ENCODE data around the gene DUOX1. TPM values are rescaled to one million over a fixed set of nuclear protein-coding genes. Genes with fewer than 3 reads are reported as not detected.
A peak's percentile ranks its signal among the peaks of the same experiment; 100 is the strongest.

Gene DUOX1
- total and polyA plus RNA-seq, 2 of the 13 experiments (the other 11 are each of a cell fraction or from before 2014, with no cell fraction given) = 0.03 TPM; not detected in 1

GRCh38 chr15:45131510-45131909 lies 1.7 kb downstream of the DUOX1 start (continued):
- TF ChIP-seq ARID3A (IDR thresholded peaks at IDR 0.05; ENCODE audit: low read depth, low read length) = 0 out of 2 replicates have a peak, but pooled peaks have one; percentile 36
- no peak for TF ChIP-seq KDM3A (CRISPR knock-in tag; IDR thresholded peaks at IDR 0.05; ENCODE audit: low read depth)
- no peak for TF ChIP-seq ZNF784 (CRISPR knock-in tag; IDR thresholded peaks at IDR 0.05; ENCODE audit: borderline replicate concordance)

- ChIA-PET POLR2A (no interaction called here), CTCF (ENCODE audit: low intra/inter-chr PET ratio, low total read pairs) (no interaction called here)
- no peak overlapping the region for H2AFZ ChIP-seq (ENCODE audit: low read length)
- BruUV-seq (replicated peaks) = no TSS peak
- in situ Hi-C loops (cut with HindIII; ENCODE audit: extremely low pct_ligation_motif_present, low pct_unique_long_range_greater_than_20kb) = no loop called here
- FAIRE-seq = no peak
- WGBS (ENCODE audit: low lambda C conversion rate) = 32% methylated on average over 3 of the region's 3 CpGs
- H4K20me1 ChIP-seq (ENCODE audit: insufficient read depth, low read length) = no peaks in the 10 kb centered on the region
- no peak overlapping the region for H3K4me3 ChIP-seq (replicated peaks in 1 of 3; ENCODE audit: insufficient read depth in 1 of 3, low read depth in 2 of 3, low read length in 3 of 3)
- H3K79me2 ChIP-seq (ENCODE audit: insufficient read depth, low read length) = no peaks in the 10 kb centered on the region
- H3K27me3 ChIP-seq (ENCODE audit: control insufficient read depth in 1 of 2, insufficient read depth in 2 of 2, low read length in 2 of 2) = peaks cover 3 to 18% of the 10 kb centered on the region in 2 experiments; a peak in 4 of 5 replicates
- DNase-seq (ENCODE audit: low spot score) = no peak
- ATAC-seq = no peak
- H3K27ac ChIP-seq (ENCODE audit: extremely low read length, insufficient read depth, low read length) = no peak overlapping the region
- H3K9me3 ChIP-seq (ENCODE audit: low read length) = no peaks in the 10 kb centered on the region
- H3K4me1 ChIP-seq (ENCODE audit: insufficient read depth, low read length) = peaks cover 25% of the 10 kb centered on the region
- no peaks in the 10 kb centered on the region for H3K36me3 ChIP-seq (replicated peaks in 1 of 2; ENCODE audit: control insufficient read depth in 1 of 2, insufficient read depth in 2 of 2, low read length in 2 of 2)
- intact Hi-C loops (cut with micrococcal nuclease; ENCODE audit: unreplicated experiment) = no loop called here
- no peak overlapping the region for H3K9ac ChIP-seq (ENCODE audit: insufficient read depth, low read depth, low read length)
- H3K4me2 ChIP-seq (ENCODE audit: low read depth, low read length) = no peak overlapping the region
- TF ChIP-seq ZNF557 (CRISPR knock-in tag; IDR thresholded peaks at IDR 0.05) (no peak), LRRFIP1 (CRISPR knock-in tag; conservative IDR thresholded peaks at IDR 0.05) (no peak), SOX6 (IDR thresholded peaks at IDR 0.05) (no peak), SOX6 (CRISPR knock-in tag; IDR thresholded peaks at IDR 0.05) (no peak), ZNF660 (CRISPR knock-in tag; IDR thresholded peaks at IDR 0.05; ENCODE audit: borderline replicate concordance, low read depth) (no peak), ZSCAN31 (CRISPR knock-in tag; IDR thresholded peaks at IDR 0.05; ENCODE audit: low read depth) (no peak), ZNF235 (CRISPR knock-in tag; IDR thresholded peaks at IDR 0.05; ENCODE audit: borderline replicate concordance) (no peak), EZH2 (conservative IDR thresholded peaks at IDR 0.05; ENCODE audit: low read depth, low read length) (no peak), SRSF4 (IDR thresholded peaks at IDR 0.05; ENCODE audit: low read depth, low read length, poor library complexity, severe bottlenecking) (no peak)
- TF ChIP-seq, protein P1, sequence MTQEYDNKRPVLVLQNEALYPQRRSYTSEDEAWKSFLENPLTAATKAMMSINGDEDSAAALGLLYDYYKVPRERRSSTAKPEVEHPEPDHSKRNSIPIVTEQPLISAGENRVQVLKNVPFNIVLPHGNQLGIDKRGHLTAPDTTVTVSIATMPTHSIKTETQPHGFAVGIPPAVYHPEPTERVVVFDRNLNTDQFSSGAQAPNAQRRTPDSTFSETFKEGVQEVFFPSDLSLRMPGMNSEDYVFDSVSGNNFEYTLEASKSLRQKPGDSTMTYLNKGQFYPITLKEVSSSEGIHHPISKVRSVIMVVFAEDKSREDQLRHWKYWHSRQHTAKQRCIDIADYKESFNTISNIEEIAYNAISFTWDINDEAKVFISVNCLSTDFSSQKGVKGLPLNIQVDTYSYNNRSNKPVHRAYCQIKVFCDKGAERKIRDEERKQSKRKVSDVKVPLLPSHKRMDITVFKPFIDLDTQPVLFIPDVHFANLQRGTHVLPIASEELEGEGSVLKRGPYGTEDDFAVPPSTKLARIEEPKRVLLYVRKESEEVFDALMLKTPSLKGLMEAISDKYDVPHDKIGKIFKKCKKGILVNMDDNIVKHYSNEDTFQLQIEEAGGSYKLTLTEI (CRISPR knock-in tag; conservative IDR thresholded peaks at IDR 0.05) = no peak
- TF ChIP-seq, protein P2, sequence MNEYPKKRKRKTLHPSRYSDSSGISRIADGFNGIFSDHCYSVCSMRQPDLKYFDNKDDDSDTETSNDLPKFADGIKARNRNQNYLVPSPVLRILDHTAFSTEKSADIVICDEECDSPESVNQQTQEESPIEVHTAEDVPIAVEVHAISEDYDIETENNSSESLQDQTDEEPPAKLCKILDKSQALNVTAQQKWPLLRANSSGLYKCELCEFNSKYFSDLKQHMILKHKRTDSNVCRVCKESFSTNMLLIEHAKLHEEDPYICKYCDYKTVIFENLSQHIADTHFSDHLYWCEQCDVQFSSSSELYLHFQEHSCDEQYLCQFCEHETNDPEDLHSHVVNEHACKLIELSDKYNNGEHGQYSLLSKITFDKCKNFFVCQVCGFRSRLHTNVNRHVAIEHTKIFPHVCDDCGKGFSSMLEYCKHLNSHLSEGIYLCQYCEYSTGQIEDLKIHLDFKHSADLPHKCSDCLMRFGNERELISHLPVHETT (CRISPR knock-in tag; conservative IDR thresholded peaks at IDR 0.05) = no peak
These were observed 3.2 kb downstream of the DUOX1 start for GRCh38 chr15:45132844-45133560.
